SK-N-SH (cell line): ENCODE data around the gene LCN2.
"Not testable (repeated sequence)": the region's sequence is repeated elsewhere in the genome, so short reads cannot be mapped to it uniquely, and the experiment has no call there.

Experiments used
- CTCF ChIP-seq: fragments of 200-600 bp; sonication (generic); IDR thresholded peaks from 2 replicates; pipeline ENCODE4 v1.6.1; 2017; ENCODE audit warnings: antibody characterized with exemption, mild to moderate bottlenecking, moderate library complexity
- NFIC ChIP-seq: IDR thresholded peaks from 2 replicates; pipeline ENCODE4 v1.4.0; 2012; ENCODE audit warnings: borderline replicate concordance
- NRF1 ChIP-seq: IDR thresholded peaks from 2 replicates; pipeline ENCODE4 v1.6.1; 2012; ENCODE audit warnings: low read depth, mild to moderate bottlenecking, low read length
- RXRA ChIP-seq: IDR thresholded peaks from 2 replicates; pipeline ENCODE4 v1.4.0; 2012; ENCODE audit warnings: low read depth, mild to moderate bottlenecking, borderline replicate concordance

- TF ChIP-seq CTCF, NFIC, RXRA, NRF1: not testable (repeated sequence)
Measured at GRCh38 chr9:128111726-128112125, 37.5 kb upstream of the LCN2 start.
